CD4-positive, alpha-beta memory T cell (primary cell): ENCODE results near the gene PRM2. TPM values are rescaled to one million over a fixed set of nuclear protein-coding genes. Genes with fewer than 3 reads are reported as not detected.

ENCODE experiments used
- CTCF ChIA-PET: fragments of 350-600 bp; sonication (Branson Sonifier 250); formaldehyde crosslinking; loops from one replicate; lab custom pipeline; 2021; ENCODE audit warnings: inconsistent platforms; ENCODE audit not compliant: partially characterized antibody; lab: Charles Lee
- POLR2A ChIA-PET: fragments of 350-600 bp; sonication (Branson Sonifier 250); formaldehyde crosslinking; loops from one replicate; lab custom pipeline; 2021; ENCODE audit not compliant: partially characterized antibody; lab: Charles Lee
- DNase-seq, 5 donors: peaks; one replicate each; pipeline versions ENCODE4 v3.0.0 to v3.0.0-alpha.2; 2020 to 2022; ENCODE audit warnings: mixed read lengths in 1 of 5
- H3K27ac ChIP-seq: one replicate; pipeline ENCODE4 v1.7.0; 2013; ENCODE audit warnings: low read depth, low read length
- H3K27me3 ChIP-seq: 2 replicates; pipeline ENCODE4 v1.7.0; 2013; ENCODE audit warnings: mild to moderate bottlenecking, low read length, moderate library complexity; ENCODE audit not compliant: insufficient read depth
- H3K36me3 ChIP-seq: 2 replicates; pipeline ENCODE4 v1.7.0; 2013; ENCODE audit warnings: mild to moderate bottlenecking, low read length, moderate library complexity; ENCODE audit not compliant: insufficient read depth
- H3K4me1 ChIP-seq: 2 replicates; pipeline ENCODE4 v1.7.0; 2013; ENCODE audit warnings: mild to moderate bottlenecking, low read length, moderate library complexity; ENCODE audit not compliant: insufficient read depth
- H3K4me3 ChIP-seq, 2 donors: one replicate each; pipeline ENCODE4 v1.7.0; 2013; ENCODE audit warnings: low read length in 2 of 2, mild to moderate bottlenecking in 1 of 2
- H3K9me3 ChIP-seq, 2 donors: one replicate each; pipeline ENCODE4 v1.7.0; 2013; ENCODE audit warnings: low read length in 2 of 2, control low read depth in 1 of 2; ENCODE audit not compliant: control insufficient read depth in 1 of 2
- H3K27ac Mint-ChIP-seq, 7 donors: one replicate each; pipeline ENCODE4 v1.8.0; 2020 to 2021; ENCODE audit warnings: mixed read lengths in 7 of 7, mild to moderate bottlenecking in 6 of 7, inconsistent platforms in 3 of 7, moderate library complexity in 3 of 7
- H3K27me3 Mint-ChIP-seq, 2 donors: one replicate each; pipeline ENCODE4 v1.8.0; 2020 to 2021; ENCODE audit warnings: mixed read lengths in 2 of 2
- H3K36me3 Mint-ChIP-seq, 2 donors: one replicate each; pipeline ENCODE4 v1.8.0; 2020 to 2021; ENCODE audit warnings: mixed read lengths in 2 of 2, inconsistent platforms in 1 of 2, mild to moderate bottlenecking in 1 of 2
- H3K4me1 Mint-ChIP-seq, 4 donors: one replicate each; pipeline ENCODE4 v1.8.0; 2020 to 2021; ENCODE audit warnings: mixed read lengths in 4 of 4, mild to moderate bottlenecking in 1 of 4
- H3K4me3 Mint-ChIP-seq, 8 donors: one replicate each; pipeline ENCODE4 v1.8.0; 2020 to 2021; ENCODE audit warnings: mixed read lengths in 8 of 8, mild to moderate bottlenecking in 7 of 8, moderate library complexity in 6 of 8, inconsistent platforms in 3 of 8
- H3K9me3 Mint-ChIP-seq, 8 donors: one replicate each; pipeline ENCODE4 v1.8.0; 2020 to 2021; ENCODE audit warnings: mixed read lengths in 8 of 8, mild to moderate bottlenecking in 5 of 8, inconsistent platforms in 3 of 8, moderate library complexity in 1 of 8
- intact Hi-C: fragments of 100-400 bp; cut with micrococcal nuclease; formaldehyde crosslinking; loops from one replicate; pipeline ENCODE4 v1.15.1; 2023
- polyA plus RNA-seq, 2 donors: library from polyadenylated mRNA; unstranded; fragments of 300-500 nt; fragmentation: Illumina TruSeq; gene quantifications; one replicate each; pipeline ENCODE4 v1.2.3, GENCODE V29; 2021
- total RNA-seq, 2 experiments: library from RNA; stranded (reverse); gene quantifications; one replicate each; pipeline ENCODE4 v1.2.3, GENCODE V29; 2021

PRM2 gene
- total and polyA plus RNA-seq, 4 experiments from 2014 or later, result not detected

DNA sequence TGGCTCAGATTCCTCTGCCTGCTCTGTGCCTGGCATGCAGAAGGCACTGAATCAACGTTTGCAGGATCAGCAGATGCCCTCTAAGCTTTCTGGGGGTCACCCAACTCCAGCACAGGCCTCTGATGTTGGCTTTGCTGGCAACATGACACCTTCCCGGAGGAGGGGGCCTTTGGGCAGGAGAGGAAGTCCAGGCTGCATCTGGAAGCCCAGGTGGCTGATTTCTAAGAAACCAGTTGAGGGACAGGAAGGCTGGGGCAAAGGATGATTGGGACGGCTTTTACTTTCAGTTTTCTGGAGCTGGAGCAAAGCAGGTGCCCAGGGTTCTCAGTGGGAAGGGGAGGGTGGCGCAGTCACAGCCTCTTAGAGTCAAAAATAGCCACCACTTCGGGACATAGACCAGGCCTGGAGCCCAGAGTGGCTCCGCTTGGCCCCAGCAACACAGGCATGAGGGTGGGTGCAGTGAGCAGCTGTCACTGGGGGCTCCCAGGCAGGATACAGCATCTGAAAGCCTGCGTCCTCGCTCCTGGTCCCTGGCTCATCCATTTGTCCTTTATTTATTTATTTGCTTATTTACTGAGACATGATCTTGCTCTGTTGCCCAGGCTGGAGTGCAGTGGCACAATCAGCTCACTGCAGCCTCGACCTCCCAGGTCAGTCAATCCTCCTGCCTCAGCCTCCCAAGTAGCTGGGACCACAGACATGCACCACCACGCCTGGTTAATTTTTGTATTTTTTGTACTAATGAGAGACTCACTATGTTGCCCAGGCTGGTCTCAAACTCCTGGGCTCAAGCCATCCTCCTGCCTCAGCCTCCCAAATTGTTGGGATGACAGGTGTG lies 35.4 kb downstream of the PRM2 start:
- Histone ChIP-seq H3K4me1 (peaks cover 24% of the 10 kb centered on the region), H3K27ac (no peak overlapping the region), H3K4me3 (no peak overlapping the region), H3K36me3 (no peaks in the 10 kb centered on the region), H3K9me3 (no peaks in the 10 kb centered on the region), H3K27me3 (no peaks in the 10 kb centered on the region)
- intact Hi-C loops, result no loop called here
- H3K27me3 Mint-ChIP-seq, result no peaks in the 10 kb centered on the region
- H3K36me3 Mint-ChIP-seq, result no peaks in the 10 kb centered on the region
- peak overlapping the region in 5 of 7 donors; percentile 51 to 92 (median 75) for H3K27ac Mint-ChIP-seq
- H3K4me1 Mint-ChIP-seq, result peaks cover 4 to 13% (median 10%) of the 10 kb centered on the region in 4 donors
- peak overlapping the region in 7 of 8 donors; percentile 49 to 80 (median 66) for H3K4me3 Mint-ChIP-seq
- H3K9me3 Mint-ChIP-seq, result no peaks in the 10 kb centered on the region
- ChIA-PET CTCF (interaction anchor here (1.3 to 1.8 kb wide), 2 partner anchors 14 to 15 kb away, joined by 3 to 6 read pairs; partner anchors contain the start of gene SOCS1), POLR2A (interaction anchor here (1.3 to 1.6 kb wide), 4 partner anchors 11 to 18 kb away, joined by 3 to 20 read pairs (median 6); partner anchors contain the start of gene SOCS1)
- no peak for DNase-seq

GRCh38 chr16:11239644-11240632 lies 36.3 kb downstream of the PRM2 start:
- peak overlapping the region in 6 of 7 donors; percentile 25 to 81 (median 60) for H3K27ac Mint-ChIP-seq
- POLR2A ChIA-PET, result interaction anchor here (1.3 to 1.6 kb wide), 4 partner anchors 12 to 18 kb away, joined by 3 to 20 read pairs (median 6); partner anchors contain the start of gene SOCS1
- peak overlapping the region in 5 of 8 donors; percentile 55 to 80 (median 69) for H3K4me3 Mint-ChIP-seq

DNA sequence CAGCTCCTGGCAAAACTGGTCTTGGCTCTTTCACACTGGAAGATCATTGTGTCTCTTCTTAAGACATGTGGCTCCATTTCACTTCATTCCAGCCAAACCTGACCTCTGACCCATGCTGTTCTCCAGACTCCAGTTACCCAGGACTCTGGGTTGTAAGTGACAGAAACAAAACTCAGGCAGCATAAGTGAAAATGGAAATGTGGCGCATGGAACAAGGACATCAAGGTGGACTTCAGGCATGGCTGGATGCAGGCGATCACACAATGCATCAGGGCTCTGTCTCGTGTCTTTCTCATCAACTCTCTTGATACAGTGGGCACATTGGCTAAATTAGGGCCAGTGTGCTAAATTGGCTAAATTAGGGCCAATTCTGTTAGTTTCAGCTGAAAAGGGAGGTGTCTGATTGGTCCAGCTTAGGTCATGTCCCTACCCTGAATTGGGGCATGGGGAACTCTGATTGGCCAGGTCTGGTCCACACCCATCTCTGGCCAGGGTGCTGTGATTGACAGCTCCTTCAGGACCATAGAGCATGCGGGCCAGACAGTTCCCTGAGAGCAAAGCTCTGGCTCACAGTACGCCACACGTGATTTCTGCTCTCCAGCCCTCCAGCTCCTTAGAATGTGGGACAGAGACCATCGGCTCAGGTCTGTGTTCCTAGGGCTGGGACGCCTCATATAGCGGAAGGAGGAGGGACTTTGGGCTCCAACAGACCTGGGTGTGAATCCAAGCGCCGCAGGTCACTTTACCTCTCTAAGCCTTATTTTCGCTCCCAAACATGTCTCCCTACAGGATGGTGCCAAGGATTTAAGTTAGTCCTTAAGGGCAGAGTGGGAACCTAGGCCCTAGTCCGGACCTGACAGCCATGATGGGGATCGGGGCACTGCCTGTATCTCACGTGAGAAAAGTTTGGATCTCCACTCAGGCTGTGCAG lies 37.7 kb downstream of the PRM2 start:
- H3K4me3 ChIP-seq, result no peak overlapping the region
- no peaks in the 10 kb centered on the region for H3K27me3 ChIP-seq
- no peak overlapping the region for H3K4me3 Mint-ChIP-seq
- no peaks in the 10 kb centered on the region for H3K36me3 ChIP-seq
- DNase-seq, result no peak
- H3K27ac Mint-ChIP-seq, result no peak overlapping the region
- peaks cover 21 to 25% (median 24%) of the 10 kb centered on the region in 4 donors for H3K4me1 Mint-ChIP-seq
- POLR2A ChIA-PET, result interaction anchor here (0.8 kb wide), 1 partner anchor 13 kb away, joined by 4 read pairs; no protein-coding TSS in a partner anchor
- H3K9me3 ChIP-seq, result no peaks in the 10 kb centered on the region
- H3K27me3 Mint-ChIP-seq, result no peaks in the 10 kb centered on the region
- intact Hi-C loops, result no loop called here
- CTCF ChIA-PET, result interaction anchor here (2.9 kb wide), 1 partner anchor 16 kb away, joined by 9 read pairs; the partner anchor contains the start of gene SOCS1
- no peaks in the 10 kb centered on the region for H3K36me3 Mint-ChIP-seq
- peaks cover 0 to 1% (median 0%) of the 10 kb centered on the region in 8 donors for H3K9me3 Mint-ChIP-seq
- H3K27ac ChIP-seq, result no peak overlapping the region
- H3K4me1 ChIP-seq, result peaks cover 44% of the 10 kb centered on the region

More at GRCh38 chr16:11239644-11240632, 36.3 kb downstream of the PRM2 start:
- Mint-ChIP-seq H3K36me3 (no peaks in the 10 kb centered on the region), H3K4me1 (peaks cover 8 to 14% (median 13%) of the 10 kb centered on the region in 4 donors), H3K9me3 (peaks cover 0 to 1% (median 0%) of the 10 kb centered on the region in 8 donors), H3K27me3 (no peaks in the 10 kb centered on the region)
- intact Hi-C loops, result no loop called here
- no peak overlapping the region for H3K4me3 ChIP-seq
- no peaks in the 10 kb centered on the region for H3K36me3 ChIP-seq
- peaks cover 30% of the 10 kb centered on the region for H3K4me1 ChIP-seq
- H3K9me3 ChIP-seq, result no peaks in the 10 kb centered on the region
- CTCF ChIA-PET, result interaction anchor here (1.3 to 1.8 kb wide), 2 partner anchors 15 to 16 kb away, joined by 3 to 6 read pairs; partner anchors contain the start of gene SOCS1
- no peak overlapping the region for H3K27ac ChIP-seq
- DNase-seq, result no peak
- H3K27me3 ChIP-seq, result no peaks in the 10 kb centered on the region

DNA sequence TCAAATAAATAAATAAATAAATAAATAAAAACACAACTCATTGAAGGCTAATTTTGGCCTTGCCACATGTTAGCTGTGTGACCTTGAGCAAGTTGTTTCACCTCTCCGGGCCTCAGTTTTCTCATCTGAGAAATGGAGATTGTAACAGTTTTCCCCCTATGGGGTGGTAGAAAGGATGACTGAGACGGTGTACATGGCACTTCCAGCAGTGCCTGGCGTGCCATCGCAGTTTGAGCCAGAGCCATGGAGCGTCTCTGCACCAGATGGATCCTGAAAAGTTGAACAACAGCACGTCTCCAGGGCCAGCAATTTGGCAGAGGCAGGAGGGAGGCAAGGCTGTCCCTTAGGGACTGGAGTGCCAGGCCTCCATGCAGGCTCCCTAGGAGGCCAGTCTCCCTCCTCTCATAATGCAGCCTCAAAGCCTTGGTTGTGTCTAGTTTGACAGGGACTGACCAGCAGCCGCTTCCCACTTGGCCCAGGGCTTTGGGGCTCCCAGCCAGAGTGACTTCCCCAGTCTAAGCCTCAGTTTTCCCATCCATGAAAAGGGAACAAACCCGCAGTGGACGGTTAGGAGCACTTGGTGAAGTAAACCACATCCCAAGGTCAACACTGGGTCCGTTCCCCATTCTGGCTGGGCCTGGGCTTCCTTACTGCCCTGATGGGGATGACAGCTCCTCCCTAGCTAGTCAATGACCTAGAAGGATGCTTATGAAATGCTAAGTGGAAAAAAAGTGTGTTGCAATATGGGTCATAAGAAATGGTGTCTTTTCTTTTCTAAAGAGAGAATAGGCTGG lies 39.6 kb downstream of the PRM2 start:
- no peak overlapping the region for H3K27ac ChIP-seq
- no peak for DNase-seq
- Mint-ChIP-seq H3K27ac (peak overlapping the region in 4 of 7 donors; percentile 6 to 55 (median 39)), H3K36me3 (no peaks in the 10 kb centered on the region), H3K4me3 (no peak overlapping the region), H3K4me1 (peaks cover 33 to 44% (median 38%) of the 10 kb centered on the region in 4 donors), H3K27me3 (no peaks in the 10 kb centered on the region), H3K9me3 (peaks cover 0 to 1% (median 0%) of the 10 kb centered on the region in 8 donors)
- peaks cover 61% of the 10 kb centered on the region for H3K4me1 ChIP-seq
- no peak overlapping the region for H3K4me3 ChIP-seq
- no peaks in the 10 kb centered on the region for H3K27me3 ChIP-seq
- no peaks in the 10 kb centered on the region for H3K9me3 ChIP-seq
- intact Hi-C loops, result no loop called here
- ChIA-PET CTCF (interaction anchor here (1.1 to 2.9 kb wide), 3 partner anchors 12 to 18 kb away, joined by 3 to 9 read pairs (median 5); partner anchors contain the start of gene SOCS1), POLR2A (interaction anchor here (1.5 to 7.7 kb wide), 2 partner anchors 11 to 20 kb away, joined by 5 to 127 read pairs; partner anchors contain the start of gene SOCS1)
- no peaks in the 10 kb centered on the region for H3K36me3 ChIP-seq

DNA sequence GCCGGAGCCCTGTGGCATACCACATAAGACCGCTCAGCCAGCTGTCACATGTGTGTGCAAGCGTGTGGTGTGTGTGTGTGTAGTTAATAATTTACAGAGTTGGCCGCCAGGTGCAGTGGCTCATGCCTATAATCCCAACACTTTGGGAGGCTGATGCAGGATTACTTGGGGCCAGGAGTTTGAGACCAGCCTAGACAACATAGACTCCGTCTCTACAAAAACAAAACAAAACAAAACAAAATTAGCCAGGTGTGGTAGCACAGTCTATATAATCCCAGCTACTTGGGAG lies 40.6 kb downstream of the PRM2 start:
- Mint-ChIP-seq H3K4me1 (peaks cover 34 to 54% (median 44%) of the 10 kb centered on the region in 4 donors), H3K36me3 (no peaks in the 10 kb centered on the region), H3K27ac (peak overlapping the region in 6 of 7 donors; percentile 32 to 93 (median 63)), H3K9me3 (peaks cover 0 to 1% (median 0%) of the 10 kb centered on the region in 8 donors), H3K27me3 (no peaks in the 10 kb centered on the region), H3K4me3 (peak overlapping the region in 1 of 8 donors; percentile 8)
- Histone ChIP-seq H3K27me3 (no peaks in the 10 kb centered on the region), H3K36me3 (no peaks in the 10 kb centered on the region), H3K4me1 (peaks cover 59% of the 10 kb centered on the region), H3K4me3 (no peak overlapping the region), H3K27ac (no peak overlapping the region), H3K9me3 (no peaks in the 10 kb centered on the region)
- DNase-seq, result no peak
- CTCF ChIA-PET, result interaction anchor here (0.9 to 1.2 kb wide), 3 partner anchors 11 to 19 kb away, joined by 3 to 5 read pairs (median 4); no protein-coding TSS in a partner anchor
- POLR2A ChIA-PET, result interaction anchor here (1.0 to 7.7 kb wide), 3 partner anchors 10 to 21 kb away, joined by 3 to 127 read pairs (median 5); partner anchors contain the start of gene SOCS1
- intact Hi-C loops, result no loop called here
